Stimulated activated CD4-positive, alpha-beta T cell treated with anti-CD3 and anti-CD28 coated beads, Interleukin-1b, Interleukin-23, amount 100 ng/mL, for 24 hours (primary cell): ENCODE measurements around the gene ATG4B.

ENCODE experiments used
- DNase-seq, 4 experiments: peaks; one replicate each; pipeline ENCODE4 v3.0.0-alpha.2; 2020; ENCODE audit warnings: low read depth in 4 of 4, low spot score in 1 of 4

The ATG4B gene

GRCh38 chr2:241612156-241613016, 25.1 kb upstream of the ATG4B start:
- DNase-seq, result no peak

- no peak for DNase-seq
Observed at GRCh38 chr2:241613017-241613780, 24.3 kb upstream of the ATG4B start.

GRCh38 chr2:241615041-241615440, 22.5 kb upstream of the ATG4B start:
- no peak for DNase-seq

- no peak for DNase-seq
Observed at GRCh38 chr2:241615522-241616052, 21.9 kb upstream of the ATG4B start.

GRCh38 chr2:241616168-241617125, 21.0 kb upstream of the ATG4B start:
- no peak for DNase-seq

- DNase-seq, result no peak
Observed at GRCh38 chr2:241617431-241618154, 19.9 kb upstream of the ATG4B start.

- no peak for DNase-seq
Observed at GRCh38 chr2:241618296-241618805, 19.1 kb upstream of the ATG4B start.

GRCh38 chr2:241618829-241619228, 18.7 kb upstream of the ATG4B start:
- no peak for DNase-seq

GRCh38 chr2:241619597-241620418, 17.7 kb upstream of the ATG4B start:
- DNase-seq, result peak in 1 of 4 experiments; percentile 13

- DNase-seq, result peak in 2 of 4 experiments; percentile 28 to 52
Observed at GRCh38 chr2:241620419-241620769, 17.1 kb upstream of the ATG4B start.

- no peak for DNase-seq
Observed at GRCh38 chr2:241627675-241628074, 9.8 kb upstream of the ATG4B start.

GRCh38 chr2:241629762-241630435, 7.6 kb upstream of the ATG4B start:
- DNase-seq, result no peak

GRCh38 chr2:241632478-241633325, 4.8 kb upstream of the ATG4B start:
- no peak for DNase-seq

- DNase-seq, result no peak
Observed at GRCh38 chr2:241633561-241633960, 3.9 kb upstream of the ATG4B start.

GRCh38 chr2:241635756-241636155, 1.7 kb upstream of the ATG4B start:
- no peak for DNase-seq

- peak in 1 of 4 experiments; percentile 14 for DNase-seq
Observed at GRCh38 chr2:241636182-241637017, 1.1 kb upstream of the ATG4B start.
